AG04450 (cell line): ENCODE results near the gene GPRASP3. TPM values are rescaled to one million over a fixed set of nuclear protein-coding genes. Genes with fewer than 3 reads are reported as not detected.

Experiments used
- CTCF ChIA-PET: fragments of 300-600, 350-600 bp; formaldehyde crosslinking; extraction: SDS; loops from one replicate; lab custom pipeline; 2022; ENCODE audit warnings: antibody characterized with exemption, inconsistent platforms; lab: Charles Lee
- POLR2A ChIA-PET: fragments of 350-600 bp; formaldehyde crosslinking; extraction: SDS; loops from one replicate; lab custom pipeline; 2021; ENCODE audit warnings: antibody characterized with exemption, inconsistent platforms; lab: Yijun Ruan, JAX
- DNase-seq: peaks from one replicate; pipeline ENCODE4 v3.0.0-alpha.2; 2011; ENCODE audit warnings: low read depth, low spot score
- H3K27ac ChIP-seq: one replicate; pipeline ENCODE4 v1.5.1; 2012; ENCODE audit warnings: low read depth, low read length, control low read depth
- H3K27me3 ChIP-seq: one replicate; pipeline ENCODE4 v1.6.0; 2012; ENCODE audit warnings: low read length; ENCODE audit not compliant: control insufficient read depth, insufficient read depth
- H3K4me3 ChIP-seq: 2 replicates; pipeline ENCODE4 v1.5.1; 2011; ENCODE audit warnings: mild to moderate bottlenecking, low read depth, low read length, control low read depth
- H3K9me3 ChIP-seq: 2 replicates; pipeline ENCODE4 v1.5.1; 2012; ENCODE audit warnings: low read length; ENCODE audit not compliant: control insufficient read depth, insufficient read depth
- polyA plus RNA-seq: library from polyadenylated mRNA; depleted of rRNA; stranded (reverse); fragments of >200 nt; gene quantifications from 2 replicates; pipeline ENCODE4 v1.2.3, GENCODE V29; 2011
- TF ChIP-seq, protein P1 (sequence below): IDR thresholded peaks from 2 replicates; pipeline ENCODE4 v1.5.1; 2011; ENCODE audit warnings: low read depth, low read length, control low read depth, inconsistent platforms

The GPRASP3 gene
- polyA plus RNA-seq, 1 experiment, result 6.9 TPM

DNA sequence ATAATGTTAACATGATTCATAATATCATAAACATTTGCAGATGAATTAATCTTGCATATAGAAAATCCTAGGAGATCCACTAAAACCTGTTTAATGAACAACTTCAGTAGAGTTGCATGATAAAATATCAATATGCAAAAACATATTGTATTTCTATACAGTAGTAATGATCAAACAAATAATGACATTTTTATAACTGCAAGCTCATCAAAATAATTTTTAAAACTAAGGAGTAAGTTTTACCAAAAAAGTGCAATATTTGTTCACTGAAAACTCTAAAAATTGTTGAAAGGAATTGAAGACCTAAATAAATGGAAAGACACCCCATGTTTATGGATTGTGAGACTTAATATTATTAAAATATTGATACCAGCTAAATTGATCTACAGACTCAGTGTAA is 24.2 kb upstream of the GPRASP3 start:
- Histone ChIP-seq H3K27ac (no peak overlapping the region), H3K4me3 (no peak overlapping the region), H3K27me3 (no peaks in the 10 kb centered on the region), H3K9me3 (no peaks in the 10 kb centered on the region)
- POLR2A ChIA-PET, result no interaction called here
- CTCF ChIA-PET, result no interaction called here
- TF ChIP-seq, protein P1, sequence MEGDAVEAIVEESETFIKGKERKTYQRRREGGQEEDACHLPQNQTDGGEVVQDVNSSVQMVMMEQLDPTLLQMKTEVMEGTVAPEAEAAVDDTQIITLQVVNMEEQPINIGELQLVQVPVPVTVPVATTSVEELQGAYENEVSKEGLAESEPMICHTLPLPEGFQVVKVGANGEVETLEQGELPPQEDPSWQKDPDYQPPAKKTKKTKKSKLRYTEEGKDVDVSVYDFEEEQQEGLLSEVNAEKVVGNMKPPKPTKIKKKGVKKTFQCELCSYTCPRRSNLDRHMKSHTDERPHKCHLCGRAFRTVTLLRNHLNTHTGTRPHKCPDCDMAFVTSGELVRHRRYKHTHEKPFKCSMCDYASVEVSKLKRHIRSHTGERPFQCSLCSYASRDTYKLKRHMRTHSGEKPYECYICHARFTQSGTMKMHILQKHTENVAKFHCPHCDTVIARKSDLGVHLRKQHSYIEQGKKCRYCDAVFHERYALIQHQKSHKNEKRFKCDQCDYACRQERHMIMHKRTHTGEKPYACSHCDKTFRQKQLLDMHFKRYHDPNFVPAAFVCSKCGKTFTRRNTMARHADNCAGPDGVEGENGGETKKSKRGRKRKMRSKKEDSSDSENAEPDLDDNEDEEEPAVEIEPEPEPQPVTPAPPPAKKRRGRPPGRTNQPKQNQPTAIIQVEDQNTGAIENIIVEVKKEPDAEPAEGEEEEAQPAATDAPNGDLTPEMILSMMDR, result no peak
- no peak for DNase-seq

DNA sequence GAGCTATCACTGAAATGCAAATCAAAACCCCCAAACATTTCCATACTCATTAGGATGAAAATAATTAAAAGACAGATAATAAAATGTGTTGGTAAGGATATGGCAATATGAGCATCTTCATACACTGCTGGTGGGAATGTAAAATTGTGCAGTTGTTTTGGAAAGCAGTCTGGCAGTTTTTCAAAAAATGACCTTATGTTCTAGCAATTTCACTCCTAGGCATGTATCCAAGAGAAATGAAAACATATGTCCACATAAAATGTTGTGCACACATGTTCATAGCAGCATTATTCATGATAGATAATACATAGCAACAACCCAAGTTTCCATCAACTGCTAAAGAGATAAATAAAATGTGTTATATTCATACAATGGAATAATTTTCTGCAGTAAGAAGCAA is 23.0 kb upstream of the GPRASP3 start:
- CTCF ChIA-PET, result no interaction called here
- TF ChIP-seq, protein P1, result no peak
- Histone ChIP-seq H3K27ac (no peak overlapping the region), H3K4me3 (no peak overlapping the region), H3K9me3 (no peaks in the 10 kb centered on the region), H3K27me3 (no peaks in the 10 kb centered on the region)
- DNase-seq, result no peak
- POLR2A ChIA-PET, result no interaction called here

DNA sequence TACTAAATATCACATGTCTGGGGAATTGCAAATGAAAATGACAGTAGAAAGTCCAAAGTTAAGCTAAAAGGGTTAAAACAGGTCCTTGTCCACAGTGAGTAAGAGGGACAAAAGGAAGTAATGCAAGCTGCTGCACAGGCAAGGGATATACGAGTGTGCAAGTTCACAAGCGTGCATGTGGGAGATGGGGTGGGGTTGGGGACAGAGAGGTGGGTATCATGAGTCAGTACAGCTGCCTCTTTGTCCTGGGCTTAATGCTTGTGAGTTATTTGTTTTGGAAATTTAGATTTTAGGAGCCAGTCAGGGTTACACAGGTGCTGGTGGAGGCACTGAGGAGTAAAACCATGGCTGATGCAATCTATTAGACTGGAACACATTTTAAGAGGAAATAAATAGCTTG is 11.6 kb upstream of the GPRASP3 start:
- no peak overlapping the region for H3K27ac ChIP-seq
- no peaks in the 10 kb centered on the region for H3K9me3 ChIP-seq
- CTCF ChIA-PET, result no interaction called here
- TF ChIP-seq, protein P1, result no peak
- H3K27me3 ChIP-seq, result no peaks in the 10 kb centered on the region
- POLR2A ChIA-PET, result no interaction called here
- DNase-seq, result no peak
- H3K4me3 ChIP-seq, result no peak overlapping the region

DNA sequence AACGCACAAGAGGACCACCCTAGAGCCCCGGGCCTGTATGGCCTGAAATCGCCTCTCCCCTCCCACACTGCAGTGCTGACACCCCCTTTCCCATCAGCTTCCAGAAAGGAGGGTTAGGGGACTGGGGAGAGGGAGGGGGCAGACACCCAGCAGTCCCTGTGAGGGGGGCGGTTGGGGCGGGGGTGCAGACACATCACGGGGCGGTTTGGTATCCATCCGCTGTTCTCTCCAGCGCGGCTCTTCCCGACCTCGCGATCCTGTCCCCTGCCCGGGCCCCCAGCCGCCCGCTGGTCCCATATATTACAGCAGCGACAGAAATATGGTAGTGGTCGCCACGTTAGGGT is 8.7 kb upstream of the GPRASP3 start:
- POLR2A ChIA-PET, result no interaction called here

DNA sequence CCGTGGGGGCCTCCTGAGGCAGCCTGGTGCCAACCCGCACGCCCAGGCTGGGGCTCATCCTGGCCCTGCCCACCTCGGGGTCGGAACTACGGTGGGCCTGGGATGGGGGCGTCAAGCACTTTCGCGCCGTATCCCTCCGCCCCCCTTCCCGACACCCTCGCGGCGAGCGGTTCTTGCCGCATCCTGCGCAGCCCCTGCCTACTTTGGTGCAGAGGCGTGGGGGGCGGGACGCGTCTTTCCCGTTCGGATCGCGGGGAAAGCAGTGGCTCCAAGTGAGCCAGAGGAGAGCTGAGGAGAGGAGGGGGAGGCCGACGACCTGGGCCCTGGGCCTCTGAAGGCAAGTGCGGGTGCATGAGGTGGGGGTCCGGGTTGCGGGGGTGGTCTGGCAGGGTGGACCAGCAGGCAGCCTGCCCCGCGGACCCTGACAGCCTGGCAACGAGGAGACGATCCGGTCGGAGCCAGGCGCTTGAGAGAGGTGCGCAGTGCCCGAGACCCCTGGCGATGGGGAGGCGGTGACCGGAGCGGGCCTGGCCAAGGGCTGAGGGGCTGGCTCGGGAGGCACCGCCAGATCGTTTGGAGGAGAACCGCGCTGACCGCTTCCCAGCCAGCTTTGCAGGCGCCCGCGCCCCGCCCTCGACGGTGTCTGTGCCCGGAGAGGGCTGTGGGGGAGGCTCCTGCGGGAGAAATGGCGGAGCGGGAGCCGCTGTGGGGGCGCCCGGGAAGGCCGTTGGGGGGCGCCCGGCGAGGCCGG is 8.2 kb upstream of the GPRASP3 start, which contains the start of gene GPRASP2:
TSS of gene GPRASP2 (plus strand) at position 233 of the 751 bp plus-strand sequence. CDS start 2,422 bp downstream, outside the sequence.
- TF ChIP-seq, protein P1, result no peak
- DNase-seq, result no peak

More for the DNA sequence above, 8.7 kb upstream of the GPRASP3 start:
- DNase-seq, result no peak
- H3K9me3 ChIP-seq, result no peaks in the 10 kb centered on the region
- TF ChIP-seq, protein P1, result no peak
- peak overlapping the region; percentile 71 for H3K4me3 ChIP-seq
- no peak overlapping the region for H3K27ac ChIP-seq
- CTCF ChIA-PET, result interaction anchor here (0.6 kb wide), 1 partner anchor 41 kb away, joined by 3 read pairs; no protein-coding TSS in a partner anchor
- no peaks in the 10 kb centered on the region for H3K27me3 ChIP-seq

More for the DNA sequence above, 8.2 kb upstream of the GPRASP3 start, which contains the start of gene GPRASP2:
- peak within 1 kb of the TSS; percentile 71 for H3K4me3 ChIP-seq
- POLR2A ChIA-PET, result interaction anchor here (0.7 kb wide), 1 partner anchor 10 kb away, joined by 3 read pairs; no protein-coding TSS in a partner anchor
- H3K27ac ChIP-seq, result no peak within 1 kb of the TSS
- H3K9me3 ChIP-seq, result no peaks in the 10 kb centered on the region
- CTCF ChIA-PET, result no interaction called here
- H3K27me3 ChIP-seq, result no peaks in the 10 kb centered on the region
